Frontal cortex (tissue), 4 donors: ENCODE measurements around the gene ASIC2. TPM values are rescaled to one million over a fixed set of nuclear protein-coding genes. Genes with fewer than 3 reads are reported as not detected.
A peak's percentile ranks its signal among the peaks of the same experiment; 100 is the strongest.

Source experiments
- DNase-seq, 2 donors: peaks; one replicate each; pipeline ENCODE4 v3.0.0; 2012; ENCODE audit warnings: low spot score in 2 of 2
- FAIRE-seq: peaks from 2 replicates; lab custom pipeline; 2012; peaks lifted over from hg19 to GRCh38; lab: Jason Lieb, UNC
- total RNA-seq: library from RNA; depleted of rRNA; stranded (reverse); fragments of >200 nt; gene quantifications from one replicate; pipeline ENCODE4 v1.2.3, GENCODE V29; 2014
- donor health status: control.
- donor health status: control.
- donor health status: control.

ASIC2 gene
- total RNA-seq, 1 donor from 2014 or later, result 28.9 TPM

DNA sequence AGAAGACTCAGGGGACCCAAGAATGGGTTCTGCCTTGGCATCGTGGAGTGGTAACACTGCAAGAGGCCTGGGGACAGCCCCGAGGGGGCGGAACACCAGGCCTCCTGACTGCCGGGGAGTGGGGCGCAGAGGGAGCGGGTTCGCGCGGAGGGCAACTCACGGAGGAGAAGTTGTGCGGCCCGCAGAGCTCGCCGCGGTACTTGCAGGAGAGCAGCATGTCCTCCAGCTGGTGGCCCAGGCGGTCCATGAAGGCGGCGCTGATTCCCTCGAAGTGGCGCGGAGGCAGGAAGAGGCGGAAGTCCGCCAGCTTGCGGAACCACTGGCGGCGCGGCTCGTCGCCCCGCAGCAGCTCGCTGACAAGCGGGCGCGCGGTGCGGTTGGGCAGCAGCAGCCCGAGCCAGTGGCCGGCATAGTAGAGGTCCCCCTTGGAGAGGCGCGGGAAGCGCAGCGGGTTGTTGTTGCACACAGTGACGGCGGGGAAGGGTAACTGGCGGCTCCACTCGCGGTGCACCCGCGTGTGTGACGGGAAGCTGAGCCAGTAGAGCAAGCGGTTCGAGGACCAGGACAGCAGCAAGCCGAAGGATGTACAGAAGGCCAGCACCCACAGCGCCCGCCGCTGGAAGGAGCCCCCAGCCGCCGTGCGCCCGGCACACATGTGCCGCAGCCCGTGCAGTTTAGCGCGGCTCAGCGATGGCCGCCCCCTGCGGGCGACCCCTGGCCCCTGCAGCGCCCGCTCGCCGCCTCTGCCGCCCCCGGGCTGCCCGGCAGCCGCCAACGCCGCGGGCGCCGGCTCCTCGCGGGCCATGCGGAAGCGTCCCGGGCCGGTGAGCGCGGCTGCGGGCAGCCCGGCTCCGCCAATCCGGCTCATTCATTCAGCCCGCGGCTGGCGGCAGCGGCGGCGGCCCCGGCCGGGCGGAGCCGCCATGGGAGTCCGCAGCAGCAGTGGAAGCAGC is 1.6 kb downstream of the ASIC2 start:
- FAIRE-seq (no peak), DNase-seq (peak in 1 of 2 donors; percentile 28)

- no peak for FAIRE-seq
- no peak for DNase-seq
These were observed 2.8 kb downstream of the ASIC2 start for GRCh38 chr17:33290253-33290652.

- DNase-seq (no peak), FAIRE-seq (no peak)
These were observed 4.1 kb downstream of the ASIC2 start for GRCh38 chr17:33288954-33289353.

DNA sequence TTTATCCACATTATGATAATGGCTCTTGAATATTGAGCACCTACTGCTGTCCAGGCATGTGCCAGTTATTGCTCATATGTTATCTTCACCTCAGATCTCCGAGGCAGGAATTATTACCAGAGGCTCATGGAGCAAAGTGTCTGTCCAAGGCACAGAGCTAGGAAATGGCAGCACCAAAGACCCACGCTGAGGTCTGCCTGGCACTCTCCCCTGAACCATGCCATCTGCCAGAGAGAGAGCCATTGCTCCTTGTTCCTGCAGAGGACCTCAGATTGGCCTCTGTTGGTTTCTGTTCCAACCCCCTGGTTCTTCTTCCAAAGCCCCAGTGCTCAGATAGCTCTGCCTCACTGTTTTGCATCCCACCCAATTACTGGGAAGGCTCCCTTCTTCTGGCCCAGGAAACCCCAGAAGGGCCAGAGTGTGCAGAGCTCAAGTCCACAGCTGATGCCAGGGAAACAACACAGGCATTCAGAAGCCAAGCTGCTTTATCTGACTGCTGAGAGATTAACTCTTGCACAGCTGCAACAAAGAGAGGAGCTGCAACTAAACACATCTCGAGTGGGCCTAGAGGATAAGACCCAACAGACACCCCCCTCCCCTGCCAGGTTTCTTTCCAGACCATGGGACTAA is 5.9 kb downstream of the ASIC2 start:
- FAIRE-seq, result no peak

DNA sequence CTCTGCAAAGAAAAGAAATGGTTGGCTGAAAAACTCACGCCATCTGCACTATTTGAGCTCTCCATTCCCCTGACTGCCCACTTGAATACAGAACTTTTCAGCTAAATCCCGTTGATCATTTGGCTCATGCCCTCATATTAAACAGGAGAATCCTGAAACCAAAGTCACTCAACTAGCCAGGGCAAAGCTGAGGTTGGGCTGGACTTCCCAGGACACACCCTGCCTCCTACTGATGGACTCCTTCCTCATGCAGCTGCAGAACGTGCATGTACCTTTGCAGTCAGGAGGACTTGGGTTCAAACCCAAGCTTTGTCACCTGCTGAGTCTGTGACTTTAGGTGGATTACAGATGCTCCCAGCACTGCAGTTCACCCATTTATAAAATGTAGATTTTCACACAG is 7.7 kb downstream of the ASIC2 start:
- FAIRE-seq, result no peak
- DNase-seq, result no peak

More for the DNA sequence above, 5.9 kb downstream of the ASIC2 start:
- no peak for DNase-seq

GRCh38 chr17:33284022-33284421 is 9.1 kb downstream of the ASIC2 start:
- FAIRE-seq (no peak), DNase-seq (no peak)

- DNase-seq, result no peak
- FAIRE-seq, result no peak
These were observed 12.7 kb downstream of the ASIC2 start for GRCh38 chr17:33280162-33280943.

DNA sequence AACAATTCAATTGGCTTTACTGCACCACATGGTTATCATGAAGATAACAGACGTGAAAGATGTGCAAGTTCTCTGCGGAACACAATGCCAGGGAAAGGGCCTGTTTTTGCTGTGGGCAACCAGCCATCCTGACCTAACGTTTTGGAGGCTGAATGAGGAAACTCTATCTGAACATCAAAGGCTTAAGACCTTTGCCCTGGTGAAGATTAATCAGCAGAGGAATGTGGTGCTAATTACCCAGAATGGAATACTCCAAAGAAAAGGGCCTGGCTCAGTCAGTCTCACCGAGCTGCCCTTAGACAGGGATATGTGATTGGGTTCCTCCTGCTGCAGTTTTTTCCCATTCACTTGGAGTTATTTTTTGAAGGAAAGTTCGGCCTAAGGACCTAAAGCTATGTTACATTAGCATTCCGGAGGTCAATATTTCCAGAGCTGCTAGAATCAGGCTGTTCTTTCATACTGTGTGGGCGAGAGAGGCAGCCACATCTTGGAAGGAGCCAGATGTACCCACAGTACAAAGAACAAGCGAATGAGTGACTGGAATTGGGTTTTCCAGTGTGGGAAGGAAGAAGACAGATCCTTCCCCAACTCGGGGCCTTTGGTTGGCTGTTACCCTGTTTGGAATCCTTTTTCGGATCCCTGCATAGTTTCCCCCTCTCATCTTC is 15.5 kb downstream of the ASIC2 start:
- FAIRE-seq (no peak), DNase-seq (no peak)

- no peak for FAIRE-seq
These were observed 19.2 kb downstream of the ASIC2 start for GRCh38 chr17:33273743-33274410.

DNA sequence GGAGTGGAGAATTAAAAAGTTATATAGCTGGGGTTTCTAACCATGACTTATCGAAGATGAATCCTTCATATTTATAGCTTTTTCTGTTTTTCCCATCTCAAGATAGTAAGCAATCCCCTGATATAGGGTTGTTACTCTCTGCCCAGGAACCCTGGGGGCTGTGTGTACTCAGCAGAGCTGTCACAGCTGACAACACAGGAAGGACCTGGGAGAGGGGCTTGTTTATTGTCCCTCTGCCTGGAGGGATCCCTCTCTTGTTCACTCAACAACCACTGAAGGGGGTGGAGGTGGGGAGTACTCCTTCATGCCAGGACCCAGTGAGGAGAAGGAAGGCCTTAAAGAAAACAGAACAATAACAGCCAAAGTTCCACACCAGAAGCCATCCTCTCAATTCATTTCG is 19.8 kb downstream of the ASIC2 start:
- no peak for DNase-seq
- no peak for FAIRE-seq

More at GRCh38 chr17:33273743-33274410, 19.2 kb downstream of the ASIC2 start:
- DNase-seq, result no peak

DNA sequence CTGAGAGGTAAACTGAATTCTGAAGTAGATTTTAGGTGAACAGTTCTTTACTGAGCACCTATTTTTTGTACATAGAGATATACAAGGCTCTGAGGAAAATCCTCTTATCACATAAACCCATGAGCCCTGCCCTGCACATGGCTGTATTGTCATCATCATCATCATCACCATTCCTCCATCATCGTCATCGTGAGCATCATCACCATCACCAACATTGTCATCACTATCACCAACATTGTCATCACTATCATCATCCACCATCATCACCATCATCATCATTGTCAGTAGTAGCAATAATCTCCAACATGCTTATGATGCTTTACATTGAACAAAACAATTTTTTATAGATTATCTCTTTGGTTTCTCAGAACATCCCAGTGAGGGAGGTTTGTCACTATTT is 20.7 kb downstream of the ASIC2 start:
- DNase-seq, result no peak
- FAIRE-seq, result no peak

GRCh38 chr17:33269337-33270060 is 23.6 kb downstream of the ASIC2 start:
- DNase-seq, result no peak
- no peak for FAIRE-seq

- FAIRE-seq (no peak), DNase-seq (no peak)
These were observed 25.1 kb downstream of the ASIC2 start for GRCh38 chr17:33267851-33268548.

DNA sequence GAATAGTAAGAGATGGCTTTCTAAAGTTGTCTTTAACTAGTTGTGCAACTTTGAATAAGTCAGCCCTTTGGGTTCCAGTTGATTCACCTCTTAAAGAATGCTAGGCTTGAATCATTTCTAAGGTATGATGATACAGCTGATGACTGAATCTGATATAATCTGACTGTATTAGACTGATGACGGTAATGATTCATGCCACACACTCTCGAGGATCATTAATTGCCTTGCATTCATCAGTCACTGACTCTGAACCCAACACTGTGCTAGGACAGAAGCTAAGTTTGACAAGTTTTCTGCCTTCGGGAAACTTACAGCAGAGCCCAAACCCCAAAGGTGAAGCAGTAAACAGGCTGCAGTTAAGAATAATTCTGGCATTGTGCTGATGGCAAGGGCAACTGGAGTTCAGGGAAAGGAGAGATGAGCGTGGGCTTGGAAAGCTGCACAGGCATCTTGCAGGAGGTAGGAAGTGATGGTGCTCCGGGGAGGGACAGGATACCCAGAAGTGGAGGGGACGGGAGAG is 25.8 kb downstream of the ASIC2 start:
- DNase-seq (no peak), FAIRE-seq (no peak)

DNA sequence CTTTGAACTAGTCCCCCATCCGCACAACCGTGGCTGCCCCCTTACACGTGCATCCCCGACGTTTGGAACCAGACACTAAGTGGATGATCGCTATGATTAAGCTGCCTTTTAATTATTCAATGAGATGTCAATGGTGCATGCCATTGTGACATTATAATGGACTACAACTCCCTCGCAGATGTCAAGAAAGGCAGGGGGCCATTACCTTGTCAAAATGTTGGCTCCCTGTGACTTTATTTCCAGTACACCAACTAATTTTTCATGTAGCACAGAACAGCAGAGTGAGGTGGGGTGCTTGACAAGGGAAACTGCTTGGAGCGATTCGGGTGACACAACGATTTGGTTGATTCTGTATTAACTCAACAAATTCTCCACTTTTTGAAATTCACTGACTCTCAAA is 26.5 kb downstream of the ASIC2 start:
- FAIRE-seq, result no peak
- no peak for DNase-seq

GRCh38 chr17:33266116-33266515 is 27.0 kb downstream of the ASIC2 start:
- no peak for FAIRE-seq
- DNase-seq, result no peak

DNA sequence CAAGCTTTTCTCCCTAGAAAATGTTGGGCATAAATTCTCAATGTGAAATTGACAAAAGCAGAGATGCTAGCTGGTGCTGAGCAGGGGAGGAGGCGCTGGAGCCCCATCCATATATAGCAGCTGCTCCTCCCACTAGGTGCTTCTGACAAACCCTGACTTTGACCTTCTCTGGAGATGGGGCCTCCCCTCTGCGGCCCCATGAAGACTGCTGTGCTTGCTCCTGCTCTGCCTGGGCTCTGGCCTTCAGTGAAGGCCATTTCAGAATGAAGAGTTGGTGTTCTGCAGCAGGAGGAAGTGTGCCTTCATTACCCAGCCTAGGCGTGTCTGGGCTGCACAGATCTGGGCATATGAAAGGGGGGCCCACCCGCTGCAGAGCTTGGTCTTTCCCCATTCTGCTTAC is 29.7 kb downstream of the ASIC2 start:
- FAIRE-seq, result no peak

More for the DNA sequence above, 29.7 kb downstream of the ASIC2 start:
- no peak for DNase-seq
